ENCODE results near the gene KYNU. TPM values are rescaled to one million over a fixed set of nuclear protein-coding genes. Genes with fewer than 3 reads are reported as not detected.

KYNU gene
- total RNA-seq, 1 donor from 2014 or later: 2.7 TPM

GRCh38 chr2:142989273-142990204 lies 112.1 kb downstream of the KYNU start:
- Histone ChIP-seq H3K36me3 (ENCODE audit: control insufficient read depth, insufficient read depth, low read length) (no peaks in the 10 kb centered on the region), H3K4me3 (ENCODE audit: low read depth, low read length) (no peak overlapping the region), H3K27me3 (ENCODE audit: control insufficient read depth, insufficient read depth, low read length) (no peaks in the 10 kb centered on the region)
- TF ChIP-seq CTCF (IDR thresholded peaks at IDR 0.05; ENCODE audit: insufficient read depth, low read length, poor library complexity, severe bottlenecking): peak; percentile 31
- DNase-seq (ENCODE audit: low read depth): no peak

GRCh38 chr2:142991295-142991694 lies 113.8 kb downstream of the KYNU start:
- no peak for DNase-seq (ENCODE audit: low read depth)
- H3K36me3 ChIP-seq (ENCODE audit: control insufficient read depth, insufficient read depth, low read length): no peaks in the 10 kb centered on the region
- no peaks in the 10 kb centered on the region for H3K27me3 ChIP-seq (ENCODE audit: control insufficient read depth, insufficient read depth, low read length)

GRCh38 chr2:142992840-142993239 lies 115.4 kb downstream of the KYNU start:
- no peaks in the 10 kb centered on the region for H3K27me3 ChIP-seq (ENCODE audit: control insufficient read depth, insufficient read depth, low read length)
- TF ChIP-seq CTCF (IDR thresholded peaks at IDR 0.05; ENCODE audit: insufficient read depth, low read length, poor library complexity, severe bottlenecking): no peak
- H3K36me3 ChIP-seq (ENCODE audit: control insufficient read depth, insufficient read depth, low read length): no peaks in the 10 kb centered on the region
- H3K4me3 ChIP-seq (ENCODE audit: low read depth, low read length): no peak overlapping the region
- no peak for DNase-seq (ENCODE audit: low read depth)

More at GRCh38 chr2:142991295-142991694, 113.8 kb downstream of the KYNU start:
- no peak overlapping the region for H3K4me3 ChIP-seq (ENCODE audit: low read depth, low read length)
- TF ChIP-seq CTCF (IDR thresholded peaks at IDR 0.05; ENCODE audit: insufficient read depth, low read length, poor library complexity, severe bottlenecking): no peak

GRCh38 chr2:142993771-142994170 lies 116.3 kb downstream of the KYNU start:
- no peak for DNase-seq (ENCODE audit: low read depth)
- Histone ChIP-seq H3K36me3 (ENCODE audit: control insufficient read depth, insufficient read depth, low read length) (no peaks in the 10 kb centered on the region), H3K27me3 (ENCODE audit: control insufficient read depth, insufficient read depth, low read length) (no peaks in the 10 kb centered on the region), H3K4me3 (ENCODE audit: low read depth, low read length) (no peak overlapping the region)
- no peak for TF ChIP-seq CTCF (IDR thresholded peaks at IDR 0.05; ENCODE audit: insufficient read depth, low read length, poor library complexity, severe bottlenecking)

GRCh38 chr2:142994665-142995064 lies 117.2 kb downstream of the KYNU start:
- no peak for TF ChIP-seq CTCF (IDR thresholded peaks at IDR 0.05; ENCODE audit: insufficient read depth, low read length, poor library complexity, severe bottlenecking)

More at GRCh38 chr2:142994665-142995064, 117.2 kb downstream of the KYNU start:
- no peaks in the 10 kb centered on the region for H3K27me3 ChIP-seq (ENCODE audit: control insufficient read depth, insufficient read depth, low read length)
- no peak for DNase-seq (ENCODE audit: low read depth)
- no peaks in the 10 kb centered on the region for H3K36me3 ChIP-seq (ENCODE audit: control insufficient read depth, insufficient read depth, low read length)
- H3K4me3 ChIP-seq (ENCODE audit: low read depth, low read length): no peak overlapping the region

Measured in kidney epithelial cell (primary cell).